SK-N-MC (cell line): ENCODE data around the gene NDUFC2.

Experiments
- DNase-seq: peaks from one replicate; pipeline ENCODE4 v3.0.0-alpha.2; 2011; ENCODE audit warnings: low read depth, low spot score
- H3K27ac ChIP-seq: fragments of 200-600 bp; sonication (generic); 2 replicates; pipeline ENCODE4 v1.5.1; 2016; ENCODE audit warnings: mixed run types
- H3K36me3 ChIP-seq: fragments of 200-600 bp; sonication (generic); 2 replicates; pipeline ENCODE4 v1.6.1; 2017; ENCODE audit warnings: antibody characterized with exemption, low read length, mixed read lengths; ENCODE audit not compliant: insufficient read depth
- H3K4me3 ChIP-seq: fragments of 200-600 bp; sonication (generic); 2 replicates; pipeline ENCODE4 v1.5.1; 2016
- H3K9ac ChIP-seq: fragments of 200-600 bp; sonication (generic); 2 replicates; pipeline ENCODE4 v1.8.0; 2017; ENCODE audit warnings: mixed run types, mixed read lengths; ENCODE audit not compliant: insufficient read length
- H3K9me3 ChIP-seq: fragments of 200-600 bp; sonication (generic); 2 replicates; pipeline ENCODE4 v1.6.1; 2017; ENCODE audit warnings: low read depth, mild to moderate bottlenecking, antibody characterized with exemption, low read length, moderate library complexity, mixed read lengths
- EZH2 ChIP-seq: fragments of 200-600 bp; sonication (generic); IDR thresholded peaks from one replicate; pipeline ENCODE4 v1.6.1; 2017; ENCODE audit warnings: antibody characterized with exemption
- FOXP2 ChIP-seq: optimal IDR thresholded peaks from 2 replicates; pipeline ENCODE3; 2011; ENCODE audit warnings: mild to moderate bottlenecking, moderate library complexity; ENCODE audit not compliant: insufficient read depth; ENCODE audit errors: extremely low read length, control extremely low read depth
- POLR2AphosphoS5 ChIP-seq: IDR thresholded peaks from 2 replicates; pipeline ENCODE4 v1.6.1; 2012; ENCODE audit warnings: mild to moderate bottlenecking, low read depth, low read length, borderline replicate concordance

The NDUFC2 gene

DNA sequence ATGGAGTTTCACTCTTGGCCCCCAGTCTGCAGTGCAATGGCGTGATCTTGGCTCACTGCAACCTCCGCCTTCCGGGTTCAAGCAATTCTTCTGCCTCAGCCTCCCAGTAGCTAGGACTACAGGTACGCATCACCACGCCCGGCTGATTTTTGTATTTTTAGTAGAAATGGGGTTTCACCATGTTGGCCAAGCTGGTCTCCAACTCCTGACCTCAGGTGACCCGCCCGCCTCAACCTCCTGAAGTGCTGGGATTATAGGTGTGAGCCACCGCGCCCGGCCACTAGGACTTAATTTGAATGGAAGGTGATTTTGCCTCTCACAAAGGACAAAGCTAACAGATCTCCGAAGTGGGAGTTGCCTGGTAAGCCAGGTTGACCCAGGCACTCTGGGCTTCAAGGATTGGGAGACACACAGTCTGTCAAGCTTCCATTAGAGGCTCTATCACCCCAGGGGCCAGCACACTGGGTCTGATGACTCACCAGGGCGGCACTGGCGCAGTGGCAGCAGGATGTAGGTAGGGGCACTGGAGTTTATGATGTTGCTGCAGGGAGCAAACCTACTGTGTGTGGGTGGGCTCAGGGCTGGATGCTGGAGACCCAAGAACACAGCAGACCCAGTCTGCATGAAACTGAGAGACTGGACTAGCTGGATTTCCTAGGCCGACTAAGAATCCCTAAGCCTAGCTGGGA lies 38.8 kb downstream of the NDUFC2 start:
- H3K4me3 ChIP-seq, result no peak overlapping the region
- H3K27ac ChIP-seq, result no peak overlapping the region
- TF ChIP-seq POLR2AphosphoS5, result no peak
- TF ChIP-seq FOXP2, result no peak
- TF ChIP-seq EZH2, result no peak
- DNase-seq, result no peak
- H3K36me3 ChIP-seq, result no peaks in the 10 kb centered on the region
- H3K9ac ChIP-seq, result no peak overlapping the region
- no peaks in the 10 kb centered on the region for H3K9me3 ChIP-seq

DNA sequence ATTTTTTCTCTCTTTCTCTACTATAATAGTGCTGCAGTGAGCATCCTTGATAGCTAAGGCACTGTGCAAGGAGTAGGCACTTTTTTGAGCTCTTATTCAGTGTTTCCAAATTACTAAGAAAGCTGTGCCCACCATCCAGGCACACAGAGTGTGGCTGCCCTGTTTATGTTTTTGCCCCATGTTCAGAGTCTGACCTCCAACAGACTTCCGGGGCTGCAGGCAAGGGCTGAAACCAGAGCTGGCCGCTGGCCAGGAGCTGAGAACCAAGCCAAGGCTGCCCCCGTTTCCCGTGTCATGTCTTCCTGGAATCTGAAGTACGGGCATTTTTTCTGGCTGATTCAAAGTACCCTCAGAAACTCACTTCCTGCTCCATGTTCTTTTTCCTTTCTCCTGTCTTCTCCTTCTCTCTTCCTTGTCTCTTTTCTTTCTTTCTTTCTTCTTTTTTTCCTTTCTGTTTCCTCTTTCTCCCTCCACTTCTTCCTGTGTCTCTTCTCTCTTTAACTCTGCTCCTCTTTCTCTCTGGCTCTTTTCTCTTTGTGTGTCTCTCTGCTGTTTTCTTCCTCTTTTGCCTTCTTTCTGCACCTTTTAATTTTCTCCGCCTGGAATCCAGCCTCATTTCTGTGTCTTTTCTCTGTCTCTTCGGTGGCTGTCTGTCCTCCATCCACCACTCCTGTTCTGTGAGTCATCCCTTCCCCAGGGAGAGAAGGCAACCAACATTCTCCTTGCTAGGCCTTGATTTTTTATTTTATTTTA lies 39.6 kb downstream of the NDUFC2 start:
- 0 out of 2 replicates have a peak, but pooled peaks have one; percentile 26 for TF ChIP-seq POLR2AphosphoS5
- TF ChIP-seq FOXP2, result no peak
- Histone ChIP-seq H3K9ac (peak overlapping the region; percentile 59), H3K9me3 (no peaks in the 10 kb centered on the region), H3K36me3 (no peaks in the 10 kb centered on the region), H3K27ac (peak overlapping the region; percentile 95), H3K4me3 (peak overlapping the region; percentile 53)
- DNase-seq, result no peak

DNA sequence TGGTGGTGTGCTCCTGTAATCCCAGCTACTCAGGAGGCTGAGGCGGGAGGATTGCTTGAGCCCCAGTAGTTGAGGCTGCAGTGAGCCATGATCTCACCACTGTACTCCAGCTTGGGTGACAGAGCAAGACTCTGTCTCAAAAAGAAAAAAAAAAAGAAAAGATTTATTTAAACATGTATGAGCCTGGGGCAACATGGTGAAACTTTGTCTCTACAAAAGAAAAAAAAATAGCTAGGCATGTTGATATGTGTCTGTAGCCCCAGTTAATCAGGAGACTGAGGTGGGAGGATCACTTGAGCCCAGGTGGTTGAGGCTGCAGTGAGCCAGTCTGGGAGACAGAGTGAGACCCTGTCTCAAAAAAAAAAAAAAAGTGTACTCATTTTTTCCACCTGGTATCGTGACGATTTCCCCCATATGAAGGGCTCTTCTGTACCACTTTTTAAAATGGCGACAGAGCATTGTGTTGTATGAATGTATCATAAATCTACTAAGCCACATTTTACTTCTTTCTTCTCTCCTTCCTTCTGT lies 40.2 kb downstream of the NDUFC2 start:
- no peak for TF ChIP-seq FOXP2
- TF ChIP-seq EZH2, result no peak
- no peak for TF ChIP-seq POLR2AphosphoS5
- Histone ChIP-seq H3K4me3 (peak overlapping the region; percentile 53; the same call in 1 of the 2 replicates), H3K36me3 (no peaks in the 10 kb centered on the region), H3K27ac (peak overlapping the region; percentile 95), H3K9me3 (no peaks in the 10 kb centered on the region), H3K9ac (peak overlapping the region; percentile 59)
- DNase-seq, result no peak

DNA sequence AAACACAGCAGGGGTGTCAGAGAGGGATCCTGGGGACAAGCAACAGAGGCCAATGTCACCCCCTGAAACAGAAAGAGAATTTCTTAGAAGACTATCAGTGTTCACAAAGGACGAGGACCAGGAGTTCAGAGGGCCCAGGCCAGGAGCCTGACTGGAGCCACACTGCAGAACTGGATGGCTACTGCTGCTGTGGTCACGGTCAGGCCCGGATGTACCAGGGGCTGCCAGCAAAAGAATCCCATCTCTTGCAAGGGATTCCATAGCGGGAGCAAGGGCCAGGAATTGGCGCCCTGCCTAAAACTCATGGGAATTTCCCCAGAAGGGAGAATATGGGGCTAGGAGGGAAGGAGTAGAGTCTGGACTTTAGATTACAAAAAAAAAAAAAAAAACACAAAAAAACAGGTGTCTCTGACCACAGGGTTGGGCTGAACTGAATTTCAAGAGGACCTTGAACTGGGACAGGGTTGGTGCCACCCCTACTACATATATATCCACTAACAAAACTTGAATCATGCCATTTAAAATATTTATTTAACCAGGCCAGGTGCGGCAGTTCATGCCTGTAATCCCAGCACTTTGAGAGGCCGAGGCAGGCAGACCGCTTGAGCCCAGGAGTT lies 40.9 kb downstream of the NDUFC2 start:
- TF ChIP-seq EZH2, result no peak
- TF ChIP-seq POLR2AphosphoS5, result no peak
- TF ChIP-seq FOXP2, result no peak
- no peaks in the 10 kb centered on the region for H3K36me3 ChIP-seq
- H3K4me3 ChIP-seq, result no peak overlapping the region
- no peaks in the 10 kb centered on the region for H3K9me3 ChIP-seq
- DNase-seq, result no peak
- no peak overlapping the region for H3K27ac ChIP-seq
- no peak overlapping the region for H3K9ac ChIP-seq

- Histone ChIP-seq H3K27ac (no peak overlapping the region), H3K9ac (no peak overlapping the region), H3K36me3 (no peaks in the 10 kb centered on the region), H3K4me3 (no peak overlapping the region), H3K9me3 (no peaks in the 10 kb centered on the region)
- TF ChIP-seq FOXP2, result no peak
- no peak for TF ChIP-seq EZH2
- TF ChIP-seq POLR2AphosphoS5, result no peak
- DNase-seq, result no peak
Observed at GRCh38 chr11:78037825-78038620, 41.6 kb downstream of the NDUFC2 start.

- H3K9ac ChIP-seq, result no peak overlapping the region
- TF ChIP-seq FOXP2, result no peak
- TF ChIP-seq POLR2AphosphoS5, result no peak
- no peak for TF ChIP-seq EZH2
- DNase-seq, result no peak
- no peak overlapping the region for H3K27ac ChIP-seq
- no peaks in the 10 kb centered on the region for H3K9me3 ChIP-seq
- H3K4me3 ChIP-seq, result no peak overlapping the region
- no peaks in the 10 kb centered on the region for H3K36me3 ChIP-seq
Observed at GRCh38 chr11:78037056-78037455, 42.6 kb downstream of the NDUFC2 start.

DNA sequence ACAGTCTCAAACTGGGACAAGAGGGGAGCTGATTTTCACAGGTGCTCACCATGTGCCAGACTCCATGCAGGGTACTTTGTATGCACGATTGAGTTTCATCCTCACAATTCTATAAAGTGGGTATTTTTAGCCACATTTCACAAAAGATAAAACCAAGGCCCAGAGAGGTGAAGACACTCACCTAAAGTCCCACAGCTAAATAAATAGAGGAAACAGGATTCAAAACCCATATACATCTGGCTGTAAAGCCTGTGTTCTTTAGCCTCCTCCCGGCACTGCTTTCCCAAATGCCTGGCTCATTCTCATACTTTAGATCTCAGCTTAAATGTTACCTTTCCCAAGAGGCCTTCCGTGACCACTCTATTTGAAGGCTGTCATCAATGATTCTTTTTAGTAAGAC lies 43.3 kb downstream of the NDUFC2 start:
- Histone ChIP-seq H3K4me3 (no peak overlapping the region), H3K36me3 (no peaks in the 10 kb centered on the region), H3K9ac (no peak overlapping the region), H3K9me3 (no peaks in the 10 kb centered on the region), H3K27ac (no peak overlapping the region)
- TF ChIP-seq FOXP2 (no peak), POLR2AphosphoS5 (no peak), EZH2 (no peak)
- no peak for DNase-seq

- TF ChIP-seq FOXP2 (no peak), POLR2AphosphoS5 (no peak), EZH2 (no peak)
- H3K9me3 ChIP-seq, result no peaks in the 10 kb centered on the region
- no peaks in the 10 kb centered on the region for H3K36me3 ChIP-seq
- no peak overlapping the region for H3K27ac ChIP-seq
- no peak overlapping the region for H3K9ac ChIP-seq
- H3K4me3 ChIP-seq, result no peak overlapping the region
- DNase-seq, result no peak
Observed at GRCh38 chr11:78034623-78035022, 45.0 kb downstream of the NDUFC2 start.
